Hepatocyte (in vitro differentiated cells): ENCODE data around the gene GALNT18.

Source experiments
- CTCF ChIP-seq: fragments of 200-600 bp; sonication (generic); IDR thresholded peaks from 2 replicates; pipeline ENCODE4 v1.5.1; 2016; ENCODE audit warnings: antibody characterized with exemption, mild to moderate bottlenecking; ENCODE audit not compliant: poor library complexity
- EZH2 ChIP-seq: fragments of 200-600 bp; sonication (generic); IDR thresholded peaks from 2 replicates; pipeline ENCODE4 v1.6.1; 2016; ENCODE audit warnings: antibody characterized with exemption, mild to moderate bottlenecking, borderline replicate concordance
- EZH2phosphoT487 ChIP-seq: fragments of 200-600 bp; sonication (generic); IDR thresholded peaks from one replicate; pipeline ENCODE4 v1.6.1; 2018; ENCODE audit warnings: antibody characterized with exemption, mild to moderate bottlenecking, low read depth, moderate library complexity; ENCODE audit not compliant: unreplicated experiment, severe bottlenecking

- TF ChIP-seq CTCF = no peak
- no peak for TF ChIP-seq EZH2
- TF ChIP-seq EZH2phosphoT487 = no peak
These were observed 181.7 kb downstream of the GALNT18 start for GRCh38 chr11:11440144-11440543.
